Measurements from ENCODE around the gene MYO16. TPM values are rescaled to one million over a fixed set of nuclear protein-coding genes. Genes with fewer than 3 reads are reported as not detected.

The MYO16 gene
- total RNA-seq, 1 experiment from 2014 or later: not detected

DNA sequence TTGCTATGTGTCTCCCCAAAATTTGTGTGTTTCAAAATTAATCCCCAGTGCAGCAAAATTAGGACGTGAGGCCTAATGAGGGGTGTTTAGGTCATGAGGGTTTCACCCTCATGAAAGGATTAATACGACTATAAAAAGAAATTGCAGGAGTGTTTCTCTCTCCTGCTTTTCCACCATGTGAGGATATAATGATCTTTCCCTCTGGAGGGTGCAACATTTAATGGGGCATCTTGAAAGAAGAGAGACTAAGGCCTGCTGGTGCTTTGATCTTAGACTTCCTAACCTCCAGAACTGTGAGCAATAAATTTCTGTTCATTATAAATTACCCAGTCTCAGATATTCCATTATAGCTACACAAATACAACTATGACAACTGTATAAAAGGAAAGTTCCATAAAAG, 183.2 kb downstream of the MYO16 start:
- no peak overlapping the region for H3K18ac ChIP-seq (ENCODE audit: insufficient read length, low read depth, low read length)
- no peaks in the 10 kb centered on the region for H3K79me1 ChIP-seq (ENCODE audit: insufficient read depth, low read depth, low read length, poor library complexity, severe bottlenecking)
- no peaks in the 10 kb centered on the region for H3K27me3 ChIP-seq (ENCODE audit: insufficient read depth, low read length)
- no peaks in the 10 kb centered on the region for H4K20me1 ChIP-seq (ENCODE audit: control insufficient read depth, insufficient read depth, insufficient read length)
- no peaks in the 10 kb centered on the region for H3K79me2 ChIP-seq (ENCODE audit: insufficient read depth, low read length)
- H3K4ac ChIP-seq (ENCODE audit: low read depth, low read length): no peak overlapping the region
- no CpG with 5 or more reads among the region's 2 CpGs for WGBS (ENCODE audit: extremely low coverage, insufficient read length, low lambda C conversion rate)
- H3K23ac ChIP-seq (ENCODE audit: insufficient read length, low read depth, low read length): no peak overlapping the region
- no peaks in the 10 kb centered on the region for H3K27me3 Mint-ChIP-seq (ENCODE audit: low read depth)
- TF ChIP-seq, protein P1, sequence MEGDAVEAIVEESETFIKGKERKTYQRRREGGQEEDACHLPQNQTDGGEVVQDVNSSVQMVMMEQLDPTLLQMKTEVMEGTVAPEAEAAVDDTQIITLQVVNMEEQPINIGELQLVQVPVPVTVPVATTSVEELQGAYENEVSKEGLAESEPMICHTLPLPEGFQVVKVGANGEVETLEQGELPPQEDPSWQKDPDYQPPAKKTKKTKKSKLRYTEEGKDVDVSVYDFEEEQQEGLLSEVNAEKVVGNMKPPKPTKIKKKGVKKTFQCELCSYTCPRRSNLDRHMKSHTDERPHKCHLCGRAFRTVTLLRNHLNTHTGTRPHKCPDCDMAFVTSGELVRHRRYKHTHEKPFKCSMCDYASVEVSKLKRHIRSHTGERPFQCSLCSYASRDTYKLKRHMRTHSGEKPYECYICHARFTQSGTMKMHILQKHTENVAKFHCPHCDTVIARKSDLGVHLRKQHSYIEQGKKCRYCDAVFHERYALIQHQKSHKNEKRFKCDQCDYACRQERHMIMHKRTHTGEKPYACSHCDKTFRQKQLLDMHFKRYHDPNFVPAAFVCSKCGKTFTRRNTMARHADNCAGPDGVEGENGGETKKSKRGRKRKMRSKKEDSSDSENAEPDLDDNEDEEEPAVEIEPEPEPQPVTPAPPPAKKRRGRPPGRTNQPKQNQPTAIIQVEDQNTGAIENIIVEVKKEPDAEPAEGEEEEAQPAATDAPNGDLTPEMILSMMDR (conservative IDR thresholded peaks at IDR 0.05): no peak
- H2AFZ ChIP-seq (ENCODE audit: low read length): no peak overlapping the region
- H3K14ac ChIP-seq (ENCODE audit: insufficient read depth, low read length): no peak overlapping the region
- H3K4me1 Mint-ChIP-seq: peaks cover 12 to 16% of the 10 kb centered on the region in 2 experiments
- no peak overlapping the region for H3K27ac ChIP-seq (ENCODE audit: insufficient read length, low read depth, low read length)
- H2BK12ac ChIP-seq (ENCODE audit: insufficient read length, low read depth, low read length): no peak overlapping the region
- H2BK120ac ChIP-seq (ENCODE audit: low read depth, low read length, poor library complexity, severe bottlenecking): no peak overlapping the region
- no peak for DNase-seq
- H3T11ph ChIP-seq (ENCODE audit: low read length): no peak overlapping the region
- no peak overlapping the region for H3K9ac ChIP-seq (ENCODE audit: extremely low read depth, insufficient read length, low read length)
- no peaks in the 10 kb centered on the region for H3K9me3 ChIP-seq (ENCODE audit: control insufficient read depth, low read depth, low read length)
- H2BK15ac ChIP-seq (ENCODE audit: low read depth, low read length): no peak overlapping the region
- H3K4me3 Mint-ChIP-seq: no peak overlapping the region
- H3K27ac Mint-ChIP-seq: no peak overlapping the region
- no peak overlapping the region for H4K8ac ChIP-seq (replicated peaks; ENCODE audit: insufficient read length, low read depth, low read length)
- no peak overlapping the region for H3K56ac ChIP-seq (ENCODE audit: insufficient read length, low read depth, low read length)
- H3K36me3 Mint-ChIP-seq (ENCODE audit: insufficient read depth in 1 of 3, low read depth in 3 of 3): 0 out of 7 replicates have a peak, but pooled peaks cover 0 to 4% (median 0%) of the 10 kb centered on the region in 3 experiments
- no peaks in the 10 kb centered on the region for H3K23me2 ChIP-seq (ENCODE audit: insufficient read length, low read depth, low read length, poor library complexity, severe bottlenecking)
- no peak overlapping the region for H2AK5ac ChIP-seq (ENCODE audit: insufficient read length, low read length)
- no peaks in the 10 kb centered on the region for H3K4me1 ChIP-seq (ENCODE audit: insufficient read depth, low read length)
- no peak overlapping the region for H2BK20ac ChIP-seq (ENCODE audit: low read depth, low read length, poor library complexity, severe bottlenecking)
- H3K4me2 ChIP-seq (ENCODE audit: insufficient read depth, insufficient read length, low read length): no peak overlapping the region
- H4K91ac ChIP-seq (ENCODE audit: insufficient read length, low read depth, low read length): no peak overlapping the region
- no peak overlapping the region for H2BK5ac ChIP-seq (ENCODE audit: insufficient read length, low read length)
- no peak overlapping the region for H4K5ac ChIP-seq (ENCODE audit: insufficient read length, low read depth, low read length)
- peaks cover 0 to 2% of the 10 kb centered on the region in 2 experiments; a peak in 1 of 5 replicates for H3K9me3 Mint-ChIP-seq
